AML-193 (cell line): Measurements from ENCODE around the gene CRIP2.
A peak's percentile ranks its signal among the peaks of the same experiment; 100 is the strongest.

Source experiments
- DNase-seq, 2 experiments: peaks; one replicate each; lab custom pipeline; 2025; lab: John Stamatoyannopoulos, UW

The CRIP2 gene

GRCh38 chr14:105464501-105464900 is 10.1 kb upstream of the CRIP2 start:
- no peak for DNase-seq

- no peak for DNase-seq
These were observed 9.2 kb upstream of the CRIP2 start for GRCh38 chr14:105465209-105466031.

DNA sequence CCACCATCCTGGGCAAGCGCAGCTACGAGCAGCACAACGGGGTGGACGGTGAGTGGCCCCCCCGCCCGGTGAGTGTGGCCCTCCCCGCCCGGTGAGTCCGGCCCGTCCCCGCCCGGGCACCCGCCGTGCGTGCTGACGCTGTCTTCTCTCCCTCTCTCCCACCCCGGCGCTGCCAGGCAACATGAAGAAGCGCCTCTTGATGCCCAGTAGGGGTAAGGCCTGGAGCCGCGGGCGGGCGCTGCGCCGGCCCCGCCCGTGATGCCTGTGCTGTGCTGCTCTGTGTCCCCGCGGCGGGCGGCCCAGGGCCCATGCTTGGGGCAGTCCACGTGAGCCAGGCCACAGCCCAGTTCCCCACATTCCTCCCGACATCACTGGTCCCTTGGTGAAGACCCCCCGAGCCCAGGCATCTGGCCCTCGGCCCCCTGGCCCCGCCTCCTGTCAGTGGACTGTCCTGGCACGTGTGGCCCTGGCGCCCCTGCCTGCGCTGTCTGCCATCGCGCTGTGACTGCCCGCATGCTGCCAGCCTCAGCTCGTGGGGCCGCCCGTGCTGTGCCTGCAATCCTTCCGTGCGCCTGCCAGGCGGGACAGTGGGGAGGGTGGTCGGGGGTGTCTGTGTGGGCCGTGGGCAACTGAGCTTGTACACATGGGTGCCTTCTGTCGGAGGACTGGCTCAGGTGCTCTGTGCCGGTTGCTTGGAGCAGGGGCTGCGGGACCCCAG is 7.9 kb upstream of the CRIP2 start:
- no peak for DNase-seq

DNA sequence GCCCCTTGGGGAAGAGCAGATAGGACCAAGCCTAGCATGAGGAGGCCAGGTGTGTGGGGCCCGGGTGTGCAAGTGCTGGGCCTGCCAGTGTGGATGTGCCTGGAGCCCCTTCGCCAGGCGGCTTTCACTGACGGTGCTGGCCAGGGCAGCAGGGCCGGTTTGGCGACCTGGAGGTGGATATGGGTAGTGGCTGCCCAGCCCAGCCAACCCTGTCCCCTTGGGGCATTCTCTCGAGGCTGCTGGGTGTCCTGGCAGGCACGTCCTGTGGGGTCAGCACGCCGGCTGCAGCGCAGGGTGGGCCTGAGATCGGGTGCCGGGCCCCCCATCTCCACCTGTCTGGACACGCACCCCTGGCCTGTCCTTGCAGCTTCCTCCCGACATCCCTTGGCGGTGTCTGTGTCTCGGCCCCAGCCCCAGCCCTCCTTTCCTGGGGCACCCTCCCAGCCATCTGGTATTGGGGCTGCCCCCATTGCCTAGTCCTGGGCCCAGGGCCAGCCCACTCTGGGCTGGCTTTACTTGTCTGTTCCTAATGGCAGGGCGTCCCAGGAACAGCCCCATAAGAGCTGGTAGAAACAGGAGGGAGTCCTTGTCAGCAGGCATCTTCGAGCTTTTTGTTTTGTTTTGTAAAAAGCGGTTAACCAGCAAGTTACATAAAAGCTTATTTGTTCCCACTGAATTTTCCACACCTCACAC is 7.2 kb upstream of the CRIP2 start:
- no peak for DNase-seq

GRCh38 chr14:105467942-105468471 is 6.6 kb upstream of the CRIP2 start:
- DNase-seq: no peak

- no peak for DNase-seq
These were observed 5.9 kb upstream of the CRIP2 start for GRCh38 chr14:105468621-105469241.

GRCh38 chr14:105469456-105470349 is 4.9 kb upstream of the CRIP2 start:
- DNase-seq: no peak

DNA sequence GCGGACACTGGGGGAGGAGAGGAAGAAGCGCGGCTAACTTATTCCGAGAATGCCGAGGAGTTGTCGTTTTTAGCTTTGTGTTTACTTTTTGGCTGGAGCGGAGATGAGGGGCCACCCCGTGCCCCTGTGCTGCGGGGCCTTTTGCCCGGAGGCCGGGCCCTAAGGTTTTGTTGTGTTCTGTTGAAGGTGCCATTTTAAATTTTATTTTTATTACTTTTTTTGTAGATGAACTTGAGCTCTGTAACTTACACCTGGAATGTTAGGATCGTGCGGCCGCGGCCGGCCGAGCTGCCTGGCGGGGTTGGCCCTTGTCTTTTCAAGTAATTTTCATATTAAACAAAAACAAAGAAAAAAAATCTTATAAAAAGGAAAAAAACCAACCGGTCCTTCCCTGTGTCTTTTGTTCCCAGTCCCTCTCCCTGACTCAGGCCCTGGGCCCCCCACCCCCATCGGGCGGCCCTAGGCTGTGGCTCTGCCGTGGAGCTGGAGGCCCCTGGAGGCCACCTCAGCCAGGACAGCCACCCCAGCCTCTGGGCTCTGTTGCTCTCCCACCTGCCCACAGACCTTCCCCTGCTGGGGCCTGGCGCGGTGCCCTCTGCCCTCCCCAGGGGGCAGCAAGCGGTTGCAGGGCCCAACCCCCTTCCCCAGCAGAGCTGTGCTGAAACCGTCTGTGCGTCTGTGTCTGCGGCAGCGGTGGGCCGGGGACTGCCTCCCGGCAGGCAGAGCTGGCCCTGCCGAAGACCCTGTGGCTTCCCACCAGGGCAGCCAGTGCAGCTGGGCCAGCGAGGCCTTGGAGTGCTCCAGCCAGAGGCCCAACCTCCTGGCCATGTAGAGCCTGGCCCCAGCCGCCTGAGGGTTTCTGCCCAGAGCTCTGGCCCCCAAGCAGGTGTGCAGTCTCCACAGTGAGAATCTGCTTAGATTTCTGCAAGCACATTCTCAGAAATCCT is 4.0 kb upstream of the CRIP2 start:
- no peak for DNase-seq

DNA sequence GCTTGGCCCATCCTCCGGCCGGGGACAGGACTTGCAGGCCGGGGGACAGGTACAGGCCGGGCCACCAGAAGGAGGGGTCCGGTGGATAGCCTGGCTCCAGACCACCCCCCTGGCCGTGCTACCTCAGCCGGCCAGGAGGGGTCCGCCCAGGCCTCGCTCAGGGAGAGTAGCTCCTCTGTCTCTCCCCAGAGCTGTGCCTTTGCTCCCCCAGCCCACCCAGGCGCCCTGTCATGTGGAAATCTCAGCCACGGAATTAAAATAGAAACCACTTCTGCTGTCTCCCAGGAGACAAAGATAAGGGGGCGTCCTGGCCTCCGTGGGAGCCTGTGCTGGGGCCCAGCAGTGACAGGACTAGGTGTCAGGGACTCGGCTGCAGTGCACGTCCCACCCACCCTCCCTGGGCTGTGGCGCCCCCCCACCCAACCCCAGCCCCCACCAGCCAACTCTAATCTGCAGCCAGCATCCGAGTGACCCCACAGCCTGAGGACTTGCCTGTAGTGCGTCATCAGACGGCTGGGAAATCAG is 3.3 kb upstream of the CRIP2 start:
- no peak for DNase-seq

- no peak for DNase-seq
These were observed 2.7 kb upstream of the CRIP2 start for GRCh38 chr14:105471823-105472485.

- no peak for DNase-seq
These were observed 2.1 kb upstream of the CRIP2 start for GRCh38 chr14:105472486-105472991.

GRCh38 chr14:105473033-105473676 is 1.5 kb upstream of the CRIP2 start:
- no peak for DNase-seq

DNA sequence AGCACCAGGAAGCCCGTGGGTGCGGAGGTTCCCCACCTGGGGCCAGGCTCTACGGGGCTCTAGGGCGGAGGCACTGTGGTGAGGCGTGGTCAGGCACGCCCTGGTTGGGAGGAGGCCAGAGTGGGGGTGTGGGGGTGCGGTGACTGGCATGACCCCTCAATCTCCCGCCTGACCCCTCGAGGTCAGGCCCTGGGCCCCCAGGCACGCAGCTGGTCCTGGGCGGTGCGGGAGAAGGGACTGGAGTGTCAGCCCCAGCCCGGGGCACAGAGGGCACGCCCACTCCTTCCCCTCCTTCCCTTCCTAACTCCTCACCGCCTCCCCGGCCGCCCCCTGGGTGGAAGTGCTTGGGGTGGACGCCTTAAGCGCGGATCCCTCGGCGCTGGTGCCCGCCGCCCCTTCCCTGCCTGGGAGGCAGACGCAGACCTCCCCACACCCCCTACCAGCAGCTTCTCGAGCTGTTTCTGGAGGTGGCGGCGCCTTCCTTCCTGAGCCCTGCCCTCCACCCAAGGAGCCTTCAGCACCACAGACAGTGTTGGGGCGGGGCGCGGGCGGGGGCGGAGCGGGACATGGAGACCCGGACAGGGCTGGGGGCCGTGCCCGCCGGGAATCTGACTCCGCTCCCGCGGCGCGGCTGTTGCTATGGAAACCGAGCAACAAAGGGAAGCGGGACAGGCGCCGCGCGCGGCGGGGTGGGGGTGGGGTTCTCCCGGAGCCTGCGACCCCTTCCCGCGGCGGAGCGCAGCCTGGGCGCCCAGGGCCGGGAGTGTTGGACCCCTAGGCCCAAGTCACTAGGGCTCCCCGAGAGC is 741 bp upstream of the CRIP2 start:
- peak in 1 of 2 experiments; percentile 11 for DNase-seq

DNA sequence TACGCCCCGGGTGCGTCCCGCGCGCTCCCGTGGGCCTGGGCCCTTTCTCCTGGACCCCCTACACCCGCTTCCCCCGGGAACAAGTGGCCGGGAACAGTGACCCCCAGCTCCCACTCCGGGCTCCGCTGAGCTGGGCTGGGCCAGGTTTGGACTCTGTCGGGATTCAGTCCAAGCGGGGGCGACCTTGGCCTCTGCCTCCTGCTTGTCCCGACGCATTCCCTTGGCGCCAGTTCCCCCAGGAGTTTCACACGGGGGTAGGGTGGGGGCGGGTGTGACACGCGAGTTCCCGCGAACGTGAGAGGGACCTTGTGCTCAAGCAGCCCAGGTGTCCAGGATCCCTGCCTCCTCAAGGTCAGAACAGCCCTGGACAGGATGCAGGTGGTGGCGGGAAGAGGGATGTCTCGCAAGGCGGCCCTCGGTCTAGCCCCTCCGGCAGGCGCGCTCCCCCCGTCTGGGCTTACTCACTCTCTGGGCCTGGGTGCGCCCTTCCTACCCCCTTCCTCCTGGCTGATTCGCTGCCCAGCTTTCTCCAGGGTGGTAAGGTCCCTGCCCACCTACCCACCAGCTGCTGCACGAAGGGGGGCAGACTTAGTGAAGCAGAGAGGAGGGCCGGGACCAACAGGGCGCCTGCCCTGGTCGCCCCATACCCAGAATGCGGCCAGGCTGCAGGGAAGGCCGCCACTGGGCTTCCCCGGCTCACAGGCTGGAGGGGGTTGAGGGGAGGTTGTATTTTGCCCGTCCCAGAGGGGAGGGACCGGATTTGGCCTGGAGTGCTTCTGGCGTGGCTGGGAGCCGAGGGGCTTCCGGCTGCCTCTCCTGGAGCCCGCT is 862 bp downstream of the CRIP2 start:
- DNase-seq: no peak

GRCh38 chr14:105476097-105476830 is 1.6 kb downstream of the CRIP2 start:
- DNase-seq: no peak
